ENCODE measurements around the gene DAPL1. TPM values are rescaled to one million over a fixed set of nuclear protein-coding genes. Genes with fewer than 3 reads are reported as not detected.

DAPL1 gene
- total RNA-seq, 1 experiment from 2014 or later, result not detected

DNA sequence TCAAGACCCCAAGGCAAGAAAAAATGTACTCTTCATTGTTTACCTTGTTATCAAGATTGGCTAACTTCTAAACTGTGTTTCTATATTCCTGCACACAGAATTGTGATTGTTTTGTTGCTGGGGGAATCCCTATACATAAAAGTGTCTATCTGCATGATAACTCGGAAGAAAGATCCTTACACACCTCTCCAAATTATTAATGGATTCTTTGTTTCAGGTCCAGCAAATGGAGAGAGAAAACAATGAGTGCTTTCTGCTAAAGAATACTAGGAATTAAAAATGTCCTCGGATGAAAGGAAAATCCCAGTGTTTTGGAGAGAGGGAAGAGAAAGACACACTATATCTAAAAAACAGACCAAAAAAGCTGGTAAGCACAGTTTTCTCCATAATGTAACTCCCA lies 6.2 kb upstream of the DAPL1 start:
- POLR2A ChIA-PET (ENCODE audit: unreplicated experiment), result no interaction called here
- intact Hi-C loops (cut with micrococcal nuclease; ENCODE audit: unreplicated experiment), result no loop called here
- Histone ChIP-seq H3K27ac (no peak overlapping the region), H3K4me3 (no peak overlapping the region), H3K79me2 (ENCODE audit: low read depth) (no peaks in the 10 kb centered on the region), H3K27me3 (ENCODE audit: insufficient read depth, low read depth) (no peaks in the 10 kb centered on the region), H3F3A (ENCODE audit: insufficient read depth, low read depth) (no peaks in the 10 kb centered on the region), H3K4me1 (replicated peaks; ENCODE audit: insufficient read depth) (no peaks in the 10 kb centered on the region), H3K9me3 (ENCODE audit: insufficient read depth, low read depth) (no peaks in the 10 kb centered on the region), H3K36me3 (ENCODE audit: low read depth) (no peaks in the 10 kb centered on the region), H3K9me2 (ENCODE audit: insufficient read depth) (no peaks in the 10 kb centered on the region), H4K20me1 (ENCODE audit: insufficient read depth) (no peaks in the 10 kb centered on the region), H2AFZ (no peak overlapping the region), H3K4me2 (no peak overlapping the region)
- no TSS peak for BruUV-seq (replicated peaks)
- CTCF ChIA-PET, result no interaction called here
- DNase-seq, result no peak
- no peak for TF ChIP-seq EZH2 (IDR thresholded peaks at IDR 0.05; ENCODE audit: low read depth)
- TF ChIP-seq CTCF (conservative IDR thresholded peaks at IDR 0.05), result no peak

DNA sequence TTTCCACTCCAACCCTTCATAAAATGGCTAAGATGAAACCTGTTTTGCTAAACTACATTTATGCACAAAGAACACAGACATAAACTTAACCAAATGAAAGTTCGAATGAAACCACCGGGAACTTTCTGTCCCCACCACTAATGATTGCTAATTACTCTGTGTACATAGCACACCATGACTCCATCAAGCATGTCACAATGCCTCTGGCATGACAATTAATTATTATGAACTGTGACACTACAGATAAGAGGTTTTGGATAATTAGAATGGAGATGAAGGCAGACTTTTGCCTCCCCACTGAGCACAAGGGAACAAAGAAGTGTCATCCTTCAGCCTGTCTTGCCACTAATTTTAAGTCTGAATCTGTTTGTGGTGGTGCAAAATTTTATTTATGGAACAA lies 1.5 kb downstream of the DAPL1 start:
- DNase-seq, result no peak
- Histone ChIP-seq H3K4me2 (no peak overlapping the region), H3K4me3 (no peak overlapping the region), H2AFZ (no peak overlapping the region), H3K27me3 (ENCODE audit: insufficient read depth, low read depth) (no peaks in the 10 kb centered on the region), H3K36me3 (ENCODE audit: low read depth) (no peaks in the 10 kb centered on the region), H3K9me3 (ENCODE audit: insufficient read depth, low read depth) (no peaks in the 10 kb centered on the region), H3K9me2 (ENCODE audit: insufficient read depth) (no peaks in the 10 kb centered on the region), H4K20me1 (ENCODE audit: insufficient read depth) (no peaks in the 10 kb centered on the region), H3K79me2 (ENCODE audit: low read depth) (no peaks in the 10 kb centered on the region), H3K27ac (no peak overlapping the region), H3F3A (ENCODE audit: insufficient read depth, low read depth) (no peaks in the 10 kb centered on the region), H3K4me1 (replicated peaks; ENCODE audit: insufficient read depth) (no peaks in the 10 kb centered on the region)
- CTCF ChIA-PET, result no interaction called here
- intact Hi-C loops (cut with micrococcal nuclease; ENCODE audit: unreplicated experiment), result no loop called here
- POLR2A ChIA-PET (ENCODE audit: unreplicated experiment), result no interaction called here
- TF ChIP-seq EZH2 (IDR thresholded peaks at IDR 0.05; ENCODE audit: low read depth) (no peak), CTCF (conservative IDR thresholded peaks at IDR 0.05) (no peak)
- BruUV-seq (replicated peaks), result no TSS peak

DNA sequence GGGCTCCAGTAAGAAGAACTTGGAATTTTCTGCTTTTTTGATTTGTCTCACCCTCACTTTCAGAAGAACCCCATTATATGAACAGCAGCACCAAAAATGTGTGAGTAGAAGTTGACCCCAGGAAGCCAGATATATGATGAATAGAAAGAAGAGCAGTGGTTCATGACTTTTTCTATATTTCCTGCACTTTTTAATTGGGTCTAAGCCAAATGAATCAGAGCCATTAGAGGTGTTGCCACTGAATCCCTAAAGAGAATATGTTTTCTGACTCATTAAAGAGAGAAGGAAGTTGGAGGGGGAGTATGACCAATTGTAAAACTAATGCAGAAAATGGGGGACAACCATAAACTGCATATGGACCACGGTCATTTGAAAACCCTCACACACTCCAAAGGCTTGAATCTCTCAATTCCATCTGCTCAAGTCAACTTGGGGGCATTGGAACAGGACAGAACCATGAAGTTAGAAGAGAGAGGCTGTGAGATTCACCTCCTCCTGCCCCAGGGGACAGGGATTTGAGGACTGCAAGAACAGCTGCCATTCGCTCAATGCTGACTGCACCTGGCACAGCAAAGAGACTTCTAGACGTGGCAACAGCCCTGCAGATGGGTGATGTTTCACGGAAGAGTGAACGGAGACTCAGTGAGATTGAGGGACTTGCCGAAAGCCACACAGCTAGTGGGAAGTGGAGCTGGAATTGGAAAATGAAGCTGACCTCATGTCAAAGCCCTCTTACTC lies 3.0 kb downstream of the DAPL1 start:
- ChIA-PET POLR2A (ENCODE audit: unreplicated experiment) (no interaction called here), CTCF (no interaction called here)
- TF ChIP-seq CTCF (conservative IDR thresholded peaks at IDR 0.05), result no peak
- TF ChIP-seq EZH2 (IDR thresholded peaks at IDR 0.05; ENCODE audit: low read depth), result no peak
- Histone ChIP-seq H3K27me3 (ENCODE audit: insufficient read depth, low read depth) (no peaks in the 10 kb centered on the region), H3F3A (ENCODE audit: insufficient read depth, low read depth) (no peaks in the 10 kb centered on the region), H3K36me3 (ENCODE audit: low read depth) (no peaks in the 10 kb centered on the region), H3K27ac (no peak overlapping the region), H3K4me1 (replicated peaks; ENCODE audit: insufficient read depth) (no peaks in the 10 kb centered on the region), H3K9me2 (ENCODE audit: insufficient read depth) (no peaks in the 10 kb centered on the region), H2AFZ (no peak overlapping the region), H4K20me1 (ENCODE audit: insufficient read depth) (no peaks in the 10 kb centered on the region), H3K4me2 (no peak overlapping the region), H3K4me3 (no peak overlapping the region), H3K79me2 (ENCODE audit: low read depth) (no peaks in the 10 kb centered on the region), H3K9me3 (ENCODE audit: insufficient read depth, low read depth) (no peaks in the 10 kb centered on the region)
- no peak for DNase-seq
- intact Hi-C loops (cut with micrococcal nuclease; ENCODE audit: unreplicated experiment), result no loop called here
- no TSS peak for BruUV-seq (replicated peaks)
